Astrocyte (in vitro differentiated cells and primary cell): ENCODE data around the gene RALGAPA2. TPM values are rescaled to one million over a fixed set of nuclear protein-coding genes. Genes with fewer than 3 reads are reported as not detected.

Experiments used
- DNase-seq: peaks from one replicate; pipeline ENCODE4 v3.0.0-alpha.2; 2010; ENCODE audit warnings: low read depth
- FAIRE-seq: peaks from 2 replicates; lab custom pipeline; 2011; peaks lifted over from hg19 to GRCh38; lab: Jason Lieb, UNC
- H2AFZ ChIP-seq: 2 replicates; pipeline ENCODE4 v1.6.0; 2012; ENCODE audit warnings: low read depth, low read length, inconsistent platforms
- H3K27ac ChIP-seq: 2 replicates; pipeline ENCODE4 v1.5.1; 2011; ENCODE audit warnings: low read depth, low read length, inconsistent platforms
- H3K27me3 ChIP-seq: 2 replicates; pipeline ENCODE4 v1.6.0; 2011; ENCODE audit warnings: low read length, inconsistent platforms; ENCODE audit not compliant: insufficient read depth
- H3K36me3 ChIP-seq: 2 replicates; pipeline ENCODE4 v1.5.1; 2011; ENCODE audit warnings: low read length, inconsistent platforms; ENCODE audit not compliant: insufficient read depth
- H3K4me1 ChIP-seq: 2 replicates; pipeline ENCODE4 v1.5.1; 2011; ENCODE audit warnings: low read length, inconsistent platforms; ENCODE audit not compliant: insufficient read depth
- H3K4me2 ChIP-seq: 2 replicates; pipeline ENCODE4 v1.6.0; 2012; ENCODE audit warnings: low read length, inconsistent platforms
- H3K4me3 ChIP-seq: 2 replicates; pipeline ENCODE4 v1.5.1; 2011; ENCODE audit warnings: low read depth, mild to moderate bottlenecking, low read length, inconsistent platforms; ENCODE audit not compliant: insufficient read depth
- H3K79me2 ChIP-seq: 2 replicates; pipeline ENCODE4 v1.6.0; 2012; ENCODE audit warnings: mild to moderate bottlenecking, low read length, inconsistent platforms; ENCODE audit not compliant: insufficient read depth
- H3K9ac ChIP-seq: 2 replicates; pipeline ENCODE4 v1.6.0; 2012; ENCODE audit warnings: mild to moderate bottlenecking, low read length, inconsistent platforms
- H3K9me3 ChIP-seq: 2 replicates; pipeline ENCODE4 v1.5.1; 2012; ENCODE audit warnings: low read depth, mild to moderate bottlenecking, low read length, inconsistent platforms; ENCODE audit not compliant: insufficient read depth
- H4K20me1 ChIP-seq: 2 replicates; pipeline ENCODE4 v1.6.0; 2012; ENCODE audit warnings: low read length, inconsistent platforms; ENCODE audit not compliant: insufficient read depth
- H3K27ac Mint-ChIP-seq: one replicate; pipeline ENCODE4 v1.8.0; 2021; ENCODE audit warnings: mild to moderate bottlenecking, mixed read lengths; ENCODE audit not compliant: unreplicated experiment
- H3K27me3 Mint-ChIP-seq: one replicate; pipeline ENCODE4 v1.8.0; 2021; ENCODE audit warnings: low read depth, mixed read lengths; ENCODE audit not compliant: unreplicated experiment
- H3K36me3 Mint-ChIP-seq: one replicate; pipeline ENCODE4 v1.8.0; 2021; ENCODE audit warnings: low read depth, mixed read lengths; ENCODE audit not compliant: unreplicated experiment
- H3K4me1 Mint-ChIP-seq: one replicate; pipeline ENCODE4 v1.8.0; 2021; ENCODE audit warnings: low read depth, mixed read lengths; ENCODE audit not compliant: unreplicated experiment
- H3K4me3 Mint-ChIP-seq: one replicate; pipeline ENCODE4 v1.8.0; 2021; ENCODE audit warnings: mild to moderate bottlenecking, moderate library complexity, mixed read lengths; ENCODE audit not compliant: unreplicated experiment
- H3K9me3 Mint-ChIP-seq: one replicate; pipeline ENCODE4 v1.8.0; 2021; ENCODE audit warnings: mild to moderate bottlenecking, mixed read lengths; ENCODE audit not compliant: unreplicated experiment
- CTCF ChIP-seq: IDR thresholded peaks from 2 replicates; pipeline ENCODE4 v1.5.1; 2011; ENCODE audit warnings: low read depth, mild to moderate bottlenecking, inconsistent platforms, low read length, moderate library complexity; ENCODE audit not compliant: insufficient read depth
- EZH2 ChIP-seq: IDR thresholded peaks from 2 replicates; pipeline ENCODE4 v1.6.1; 2012; ENCODE audit warnings: mild to moderate bottlenecking, low read length, inconsistent platforms; ENCODE audit not compliant: insufficient read depth
- total RNA-seq: library from RNA; stranded (reverse); gene quantifications from 2 replicates; pipeline ENCODE4 v1.2.1, GENCODE V29; 2021

RALGAPA2 gene
- total RNA-seq, 1 donor from 2014 or later: 6.6 TPM

GRCh38 chr20:20582734-20583133, 129.7 kb downstream of the RALGAPA2 start:
- H2AFZ ChIP-seq: no peak overlapping the region
- peaks cover 12% of the 10 kb centered on the region for H3K4me1 Mint-ChIP-seq
- H3K79me2 ChIP-seq: no peaks in the 10 kb centered on the region
- peaks cover 2% of the 10 kb centered on the region for H3K36me3 Mint-ChIP-seq
- no peak overlapping the region for H3K9ac ChIP-seq
- no peaks in the 10 kb centered on the region for H3K27me3 Mint-ChIP-seq
- no peaks in the 10 kb centered on the region for H3K9me3 ChIP-seq
- no peak overlapping the region for H3K4me3 ChIP-seq
- H4K20me1 ChIP-seq: no peaks in the 10 kb centered on the region
- H3K36me3 ChIP-seq: peaks cover 3% of the 10 kb centered on the region
- peaks cover 3% of the 10 kb centered on the region for H3K9me3 Mint-ChIP-seq
- H3K27ac Mint-ChIP-seq: no peak overlapping the region
- no peaks in the 10 kb centered on the region for H3K27me3 ChIP-seq
- no peak overlapping the region for H3K4me2 ChIP-seq
- no peak overlapping the region for H3K4me3 Mint-ChIP-seq
- TF ChIP-seq EZH2: no peak
- TF ChIP-seq CTCF: no peak
- no peaks in the 10 kb centered on the region for H3K4me1 ChIP-seq
- no peak for FAIRE-seq
- no peak for DNase-seq
- no peak overlapping the region for H3K27ac ChIP-seq

GRCh38 chr20:20580139-20580538, 132.3 kb downstream of the RALGAPA2 start:
- FAIRE-seq: no peak
- no peaks in the 10 kb centered on the region for H3K27me3 ChIP-seq
- no peak overlapping the region for H2AFZ ChIP-seq
- no peak overlapping the region for H3K9ac ChIP-seq
- no peak overlapping the region for H3K4me3 Mint-ChIP-seq
- H3K4me1 Mint-ChIP-seq: peaks cover 12% of the 10 kb centered on the region
- no peaks in the 10 kb centered on the region for H3K27me3 Mint-ChIP-seq
- no peak overlapping the region for H3K4me2 ChIP-seq
- peaks cover 3% of the 10 kb centered on the region for H3K36me3 ChIP-seq
- DNase-seq: no peak
- H3K79me2 ChIP-seq: no peaks in the 10 kb centered on the region
- no peak overlapping the region for H3K27ac Mint-ChIP-seq
- no peak for TF ChIP-seq EZH2
- no peak for TF ChIP-seq CTCF
- H3K9me3 Mint-ChIP-seq: no peaks in the 10 kb centered on the region
- no peaks in the 10 kb centered on the region for H3K9me3 ChIP-seq
- no peak overlapping the region for H3K4me3 ChIP-seq
- H3K4me1 ChIP-seq: no peaks in the 10 kb centered on the region
- peaks cover 2% of the 10 kb centered on the region for H3K36me3 Mint-ChIP-seq
- no peak overlapping the region for H3K27ac ChIP-seq
- no peaks in the 10 kb centered on the region for H4K20me1 ChIP-seq

GRCh38 chr20:20578838-20579237, 133.6 kb downstream of the RALGAPA2 start:
- Histone ChIP-seq H3K9ac (no peak overlapping the region), H3K4me1 (no peaks in the 10 kb centered on the region), H3K4me2 (no peak overlapping the region), H4K20me1 (no peaks in the 10 kb centered on the region), H3K27ac (no peak overlapping the region), H3K9me3 (no peaks in the 10 kb centered on the region), H3K27me3 (no peaks in the 10 kb centered on the region), H2AFZ (no peak overlapping the region), H3K4me3 (no peak overlapping the region), H3K79me2 (no peaks in the 10 kb centered on the region), H3K36me3 (no peaks in the 10 kb centered on the region)
- Mint-ChIP-seq H3K27me3 (no peaks in the 10 kb centered on the region), H3K9me3 (no peaks in the 10 kb centered on the region), H3K36me3 (peaks cover 2% of the 10 kb centered on the region), H3K4me3 (no peak overlapping the region), H3K4me1 (peaks cover 18% of the 10 kb centered on the region), H3K27ac (no peak overlapping the region)
- TF ChIP-seq EZH2 (no peak), CTCF (no peak)
- DNase-seq (no peak), FAIRE-seq (no peak)
